ENCODE results near the gene NTF3.

The NTF3 gene

GRCh38 chr12:5455045-5455444 lies 23.1 kb downstream of the NTF3 start:
- no peak for DNase-seq (ENCODE audit: low spot score)
- in situ Hi-C loops (cut with MboI; ENCODE audit: low pct_unique_long_range_greater_than_20kb, low sequenced_read_pairs, unreplicated experiment) = no loop called here
- no peak for TF ChIP-seq CTCF (IDR thresholded peaks at IDR 0.05; ENCODE audit: extremely low read depth, insufficient read depth, missing control alignments)

- in situ Hi-C loops (cut with MboI; ENCODE audit: low pct_unique_long_range_greater_than_20kb, low sequenced_read_pairs, unreplicated experiment) = no loop called here
- no peak for DNase-seq (ENCODE audit: low spot score)
- TF ChIP-seq CTCF (IDR thresholded peaks at IDR 0.05; ENCODE audit: extremely low read depth, insufficient read depth, missing control alignments) = no peak
These were observed 24.1 kb downstream of the NTF3 start for GRCh38 chr12:5456030-5456429.

GRCh38 chr12:5456906-5457305 lies 25.0 kb downstream of the NTF3 start:
- in situ Hi-C loops (cut with MboI; ENCODE audit: low pct_unique_long_range_greater_than_20kb, low sequenced_read_pairs, unreplicated experiment) = no loop called here
- no peak for TF ChIP-seq CTCF (IDR thresholded peaks at IDR 0.05; ENCODE audit: extremely low read depth, insufficient read depth, missing control alignments)
- no peak for DNase-seq (ENCODE audit: low spot score)

GRCh38 chr12:5458229-5459050 lies 26.5 kb downstream of the NTF3 start:
- TF ChIP-seq CTCF (IDR thresholded peaks at IDR 0.05; ENCODE audit: extremely low read depth, insufficient read depth, missing control alignments) = no peak
- DNase-seq (ENCODE audit: low spot score) = no peak
- in situ Hi-C loops (cut with MboI; ENCODE audit: low pct_unique_long_range_greater_than_20kb, low sequenced_read_pairs, unreplicated experiment) = no loop called here

GRCh38 chr12:5459051-5459782 lies 27.3 kb downstream of the NTF3 start:
- no peak for TF ChIP-seq CTCF (IDR thresholded peaks at IDR 0.05; ENCODE audit: extremely low read depth, insufficient read depth, missing control alignments)
- in situ Hi-C loops (cut with MboI; ENCODE audit: low pct_unique_long_range_greater_than_20kb, low sequenced_read_pairs, unreplicated experiment) = no loop called here
- DNase-seq (ENCODE audit: low spot score) = no peak

- DNase-seq (ENCODE audit: low spot score) = no peak
- no peak for TF ChIP-seq CTCF (IDR thresholded peaks at IDR 0.05; ENCODE audit: extremely low read depth, insufficient read depth, missing control alignments)
- in situ Hi-C loops (cut with MboI; ENCODE audit: low pct_unique_long_range_greater_than_20kb, low sequenced_read_pairs, unreplicated experiment) = no loop called here
These were observed 28.9 kb downstream of the NTF3 start for GRCh38 chr12:5460817-5461216.
